Aorta (tissue), 5 donors: ENCODE results near the gene PRKAR2A. TPM values are rescaled to one million over a fixed set of nuclear protein-coding genes. Genes with fewer than 3 reads are reported as not detected.
"Not testable (repeated sequence)": the region's sequence is repeated elsewhere in the genome, so short reads cannot be mapped to it uniquely, and the experiment has no call there.

ENCODE experiments used
- ATAC-seq: fragments of 200-7000 bp; cut with Tn5 transposase; one replicate; pipeline ENCODE4 v1.9.1; 2022; ENCODE audit warnings: moderate library complexity; ENCODE audit not compliant: low FRiP score
- DNase-seq, 2 donors: peaks; one replicate each; pipeline ENCODE4 v3.0.0-alpha.2; 2020
- H3K27ac ChIP-seq, 2 donors: one replicate each; pipeline ENCODE4 v1.5.1; 2013; ENCODE audit warnings: low read length in 2 of 2, mild to moderate bottlenecking in 2 of 2, moderate library complexity in 2 of 2, control low read depth in 1 of 2, inconsistent platforms in 1 of 2, low read depth in 1 of 2
- H3K27me3 ChIP-seq, 2 donors: one replicate each; pipeline ENCODE4 v1.6.1; 2013; ENCODE audit warnings: control low read depth in 1 of 2, low read length in 1 of 2, mild to moderate bottlenecking in 1 of 2, moderate library complexity in 1 of 2; ENCODE audit not compliant: insufficient read depth in 2 of 2, control insufficient read depth in 1 of 2
- H3K36me3 ChIP-seq, 2 donors: one replicate each; pipeline ENCODE4 v1.6.1; 2013; ENCODE audit warnings: control low read depth in 1 of 2, low read length in 1 of 2, mild to moderate bottlenecking in 1 of 2; ENCODE audit not compliant: insufficient read depth in 2 of 2, control insufficient read depth in 1 of 2
- H3K4me1 ChIP-seq, 2 donors: one replicate each; pipeline ENCODE4 v1.6.1; 2013; ENCODE audit warnings: low read length in 2 of 2, control low read depth in 1 of 2, mild to moderate bottlenecking in 1 of 2, moderate library complexity in 1 of 2; ENCODE audit not compliant: insufficient read depth in 2 of 2, control insufficient read depth in 1 of 2
- H3K4me3 ChIP-seq, 2 donors: one replicate each; pipeline ENCODE4 v1.5.1; 2013; ENCODE audit warnings: low read length in 2 of 2, control low read depth in 1 of 2, mild to moderate bottlenecking in 1 of 2
- H3K9me3 ChIP-seq: one replicate; pipeline ENCODE4 v1.6.1; 2013; ENCODE audit warnings: mild to moderate bottlenecking, low read length; ENCODE audit not compliant: control insufficient read depth
- WGBS, 2 donors: extraction: QIAGEN DNeasy Blood & Tissue Kit; methylation state at CpG; one replicate each; pipeline ENCODE4 v1.1.7; 2013; 5-methylcytosine and 5-hydroxymethylcytosine counted together
- intact Hi-C, 2 donors: fragments of 100-400 bp; cut with DNase I; formaldehyde crosslinking; loops; one replicate each; pipeline versions ENCODE4 v1.14.2 to v1.15.0; 2022
- polyA plus RNA-seq, 2 donors: library from polyadenylated mRNA; stranded (reverse); fragments of 200-250 nt; gene quantifications; one replicate each; pipeline ENCODE4 v1.2.3, GENCODE V29; 2013
- total RNA-seq, 2 donors: library from RNA; stranded (reverse); fragmentation: NEBNext Ultra II Directional; extraction: Animal tissue kit (Norgen Biotek cat#: 25700); gene quantifications; one replicate each; pipeline ENCODE4 v1.2.1, GENCODE V29; 2021
- donor health status: healthy with polysubstance abuse.
- donor health status: Bipolar disorder and iron deficiency.
- donor health status: DM: no; HTN: no; CAD: no.
- donor health status: DM: no; HTN: no; CAD: no.
- donor health status: DM: yes; HTN: yes; CAD: no.

The PRKAR2A gene
- total and polyA plus RNA-seq, 4 donors: 9.1 to 59.6 (median 31.7) TPM

- ATAC-seq, H3K27ac ChIP-seq, intact Hi-C loops, H3K4me1 ChIP-seq, H3K27me3 ChIP-seq, H3K36me3 ChIP-seq, H3K9me3 ChIP-seq, DNase-seq, H3K4me3 ChIP-seq: not testable (repeated sequence)
- 91 to 92% methylated on average over 11 of the region's 11 CpGs for WGBS, 2 donors
Measured at GRCh38 chr3:48829525-48829924, 18.1 kb downstream of the PRKAR2A start.

- not testable (repeated sequence) for DNase-seq, H3K27ac ChIP-seq
Measured at GRCh38 chr3:48827874-48828273, 19.8 kb downstream of the PRKAR2A start.

DNA sequence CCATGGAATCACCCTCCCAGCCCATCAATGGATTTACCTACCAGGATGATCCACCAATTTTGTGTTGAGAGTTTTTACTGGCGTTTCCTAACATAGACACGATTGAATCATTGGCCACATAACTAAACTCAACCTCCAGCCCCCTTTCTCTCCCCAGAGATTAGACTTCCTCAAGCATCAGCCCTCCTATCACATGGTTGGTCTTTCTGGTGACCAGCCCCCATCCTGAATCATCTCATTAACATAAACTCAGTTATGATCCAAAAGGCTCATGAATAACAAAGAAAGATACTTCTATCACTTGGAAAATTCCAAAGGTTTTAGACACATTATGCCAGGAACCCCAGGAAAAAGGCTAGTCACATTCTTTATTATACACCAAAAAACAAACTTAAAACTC is 21.2 kb downstream of the PRKAR2A start:
- ATAC-seq (no peak), DNase-seq (no peak)
- intact Hi-C loops: no loop called here
- peaks cover 0 to 6% of the 10 kb centered on the region in 2 donors for H3K4me1 ChIP-seq
- H3K27me3 ChIP-seq: no peaks in the 10 kb centered on the region
- WGBS, 2 donors: 17 to 22% methylated on average over 2 of the region's 2 CpGs
- H3K9me3 ChIP-seq: no peaks in the 10 kb centered on the region
- H3K36me3 ChIP-seq: no peaks in the 10 kb centered on the region
- no peak overlapping the region for H3K27ac ChIP-seq
- no peak overlapping the region for H3K4me3 ChIP-seq

More at GRCh38 chr3:48827874-48828273, 19.8 kb downstream of the PRKAR2A start:
- H3K36me3 ChIP-seq, intact Hi-C loops, ATAC-seq, H3K4me1 ChIP-seq, H3K4me3 ChIP-seq, H3K9me3 ChIP-seq, H3K27me3 ChIP-seq: not testable (repeated sequence)
- WGBS, 2 donors: 94 to 95% methylated on average over 10 of the region's 10 CpGs

- intact Hi-C loops: no loop called here
- H3K9me3 ChIP-seq: no peaks in the 10 kb centered on the region
- H3K27ac ChIP-seq: no peak overlapping the region
- H3K4me1 ChIP-seq: peaks cover 3 to 5% of the 10 kb centered on the region in 2 donors
- ATAC-seq (no peak), DNase-seq (no peak)
- 55 to 58% methylated on average over 2 of the region's 2 CpGs for WGBS, 2 donors
- H3K4me3 ChIP-seq: no peak overlapping the region
- no peaks in the 10 kb centered on the region for H3K36me3 ChIP-seq
- H3K27me3 ChIP-seq: no peaks in the 10 kb centered on the region
Measured at GRCh38 chr3:48820612-48821324, 26.9 kb downstream of the PRKAR2A start.

DNA sequence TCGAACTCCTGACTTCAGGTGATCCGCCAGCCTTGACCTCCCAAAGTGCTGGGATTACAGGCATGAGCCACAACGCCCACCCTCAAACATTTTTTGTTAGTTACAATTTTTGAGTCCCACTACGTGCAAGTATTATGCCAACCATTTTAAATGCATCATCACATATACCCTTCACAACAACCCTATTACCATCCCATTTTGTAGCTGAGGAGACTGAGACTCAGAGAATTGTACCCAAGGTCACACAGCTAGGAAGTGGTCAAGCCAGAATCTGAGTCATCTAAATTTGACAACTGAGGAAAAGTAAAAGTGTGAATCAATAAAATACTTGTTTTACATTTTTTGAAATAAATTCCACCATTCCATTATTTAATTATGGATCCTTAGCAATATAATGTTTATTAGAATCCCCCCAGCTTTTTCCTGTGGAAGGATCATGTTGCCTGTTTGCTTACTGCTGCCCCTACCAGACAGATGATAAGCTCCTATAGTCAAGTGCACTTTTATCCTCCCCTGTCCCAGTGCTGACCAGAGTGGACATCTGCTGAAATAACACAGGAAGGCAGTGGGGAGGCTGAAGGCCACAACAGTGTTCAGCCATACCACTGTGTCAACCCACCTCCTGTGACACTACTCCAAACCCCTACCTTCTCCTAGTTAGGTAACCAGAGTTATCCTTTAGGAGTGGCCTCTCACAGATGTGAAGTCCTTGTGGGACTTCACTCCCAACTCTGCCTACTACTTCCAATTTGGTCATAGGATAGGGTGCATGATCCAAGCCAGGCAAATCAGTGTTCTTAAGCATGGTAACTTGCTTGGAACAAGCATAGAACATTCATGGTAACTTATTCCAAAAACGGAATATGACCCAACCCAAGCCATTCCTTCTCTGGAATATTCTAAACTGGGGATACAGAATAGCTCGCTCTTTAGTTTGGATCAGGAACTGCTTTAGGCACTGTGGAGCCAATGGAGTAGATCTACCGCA is 28.1 kb downstream of the PRKAR2A start:
- WGBS, 2 donors: 93 to 98% methylated on average over 7 of the region's 7 CpGs
- no peak overlapping the region for H3K4me3 ChIP-seq
- H3K4me1 ChIP-seq: peaks cover 3 to 5% of the 10 kb centered on the region in 2 donors
- no peaks in the 10 kb centered on the region for H3K36me3 ChIP-seq
- intact Hi-C loops: no loop called here
- ATAC-seq (no peak), DNase-seq (no peak)
- peak overlapping the region in 1 of 2 donors; percentile 36 for H3K27ac ChIP-seq
- no peaks in the 10 kb centered on the region for H3K9me3 ChIP-seq
- H3K27me3 ChIP-seq: no peaks in the 10 kb centered on the region

- intact Hi-C loops: no loop called here
- no peak for DNase-seq
- H3K9me3 ChIP-seq: no peaks in the 10 kb centered on the region
- H3K27me3 ChIP-seq: no peaks in the 10 kb centered on the region
- H3K4me3 ChIP-seq: no peak overlapping the region
- no peaks in the 10 kb centered on the region for H3K36me3 ChIP-seq
- H3K4me1 ChIP-seq: no peaks in the 10 kb centered on the region
- H3K27ac ChIP-seq: no peak overlapping the region
- 88 to 89% methylated on average over 3 of the region's 3 CpGs for WGBS, 2 donors
- no peak for ATAC-seq
Measured at GRCh38 chr3:48811524-48811923, 36.1 kb downstream of the PRKAR2A start.

DNA sequence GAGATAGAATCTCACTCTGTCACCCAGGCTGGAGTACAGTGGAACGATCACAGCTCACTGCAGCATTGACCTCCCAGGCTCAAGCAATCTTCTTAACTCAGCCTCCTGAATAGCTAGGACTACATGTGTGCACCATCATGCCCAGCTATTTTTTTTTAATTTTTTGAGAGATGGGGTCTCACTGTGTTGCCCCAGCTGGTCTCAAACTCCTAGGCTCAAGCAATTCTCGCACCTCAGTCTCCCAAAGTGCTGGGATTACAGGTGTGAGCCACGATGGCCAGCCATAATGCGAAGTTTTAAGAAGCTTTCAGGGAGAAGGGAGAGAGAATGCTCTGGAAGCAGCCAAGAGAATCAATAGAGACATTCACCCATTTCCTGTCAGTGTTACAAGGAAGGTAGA is 42.7 kb downstream of the PRKAR2A start:
- no peaks in the 10 kb centered on the region for H3K27me3 ChIP-seq
- H3K4me1 ChIP-seq: peaks cover 0 to 2% of the 10 kb centered on the region in 2 donors
- H3K4me3 ChIP-seq: no peak overlapping the region
- intact Hi-C loops: no loop called here
- DNase-seq: no peak
- no peak for ATAC-seq
- no peaks in the 10 kb centered on the region for H3K36me3 ChIP-seq
- H3K9me3 ChIP-seq: no peaks in the 10 kb centered on the region
- 96 to 97% methylated on average over 4 of the region's 4 CpGs for WGBS, 2 donors
- H3K27ac ChIP-seq: no peak overlapping the region

DNA sequence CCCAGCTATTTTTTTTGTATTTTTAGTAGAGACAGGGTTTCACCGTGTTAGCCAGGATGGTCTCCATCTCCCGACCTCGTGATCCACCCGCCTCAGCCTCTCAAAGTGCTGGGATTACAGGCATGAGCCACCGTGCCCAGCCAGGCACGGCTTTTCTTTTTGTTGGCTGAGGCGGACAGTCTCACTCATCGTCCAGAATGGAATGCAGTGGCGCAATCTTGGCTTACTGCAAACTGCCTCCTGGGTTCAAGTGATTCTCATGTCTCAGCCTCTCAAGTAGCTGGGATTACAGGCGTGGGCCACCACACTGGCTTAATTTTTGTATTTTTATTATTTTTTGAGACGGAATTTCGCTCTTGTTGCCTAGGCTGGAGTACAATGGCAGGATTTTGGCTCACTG is 46.8 kb downstream of the PRKAR2A start:
- WGBS, 2 donors: 80% methylated on average over 12 of the region's 12 CpGs
- H3K27me3 ChIP-seq, intact Hi-C loops: not testable (repeated sequence)

More for the DNA sequence above, 46.8 kb downstream of the PRKAR2A start:
- not testable (repeated sequence) for H3K4me3 ChIP-seq, H3K4me1 ChIP-seq, ATAC-seq, H3K36me3 ChIP-seq, H3K9me3 ChIP-seq, H3K27ac ChIP-seq, DNase-seq
